ENCODE results near the gene RFPL3.

- TF ChIP-seq CTCF (conservative IDR thresholded peaks at IDR 0.05 in 1 of 2, IDR thresholded peaks at IDR 0.05 in 1 of 2; ENCODE audit: low read depth in 1 of 2, low read length in 2 of 2) = no peak
- no peak for TF ChIP-seq EZH2 (IDR thresholded peaks at IDR 0.05; ENCODE audit: low read length, missing control alignments)
These were observed 37.7 kb upstream of the RFPL3 start for GRCh38 chr22:32319861-32320406.

Measured in fibroblast of lung (primary cell).